ENCODE results near the gene ADGRA1.

- TF ChIP-seq ZSCAN20 (CRISPR knock-in tag; IDR thresholded peaks at IDR 0.05) (no peak), KDM1A (IDR thresholded peaks at IDR 0.05; ENCODE audit: low read depth) (no peak), ZFP36 (IDR thresholded peaks at IDR 0.05; ENCODE audit: borderline replicate concordance, partially characterized antibody) (no peak), RAD21 (conservative IDR thresholded peaks at IDR 0.05 in 1 of 2, IDR thresholded peaks at IDR 0.05 in 1 of 2) (no peak), CTCF (IDR thresholded peaks at IDR 0.05) (no peak), POLR2AphosphoS2 (conservative IDR thresholded peaks at IDR 0.05; ENCODE audit: low read length) (no peak), GATA3 (IDR thresholded peaks at IDR 0.05; ENCODE audit: borderline replicate concordance) (no peak), MYC (IDR thresholded peaks at IDR 0.05; ENCODE audit: borderline replicate concordance, low read length) (no peak), ESRRA (IDR thresholded peaks at IDR 0.05; ENCODE audit: borderline replicate concordance, low read length) (no peak)
- TF ChIP-seq, protein P1, sequence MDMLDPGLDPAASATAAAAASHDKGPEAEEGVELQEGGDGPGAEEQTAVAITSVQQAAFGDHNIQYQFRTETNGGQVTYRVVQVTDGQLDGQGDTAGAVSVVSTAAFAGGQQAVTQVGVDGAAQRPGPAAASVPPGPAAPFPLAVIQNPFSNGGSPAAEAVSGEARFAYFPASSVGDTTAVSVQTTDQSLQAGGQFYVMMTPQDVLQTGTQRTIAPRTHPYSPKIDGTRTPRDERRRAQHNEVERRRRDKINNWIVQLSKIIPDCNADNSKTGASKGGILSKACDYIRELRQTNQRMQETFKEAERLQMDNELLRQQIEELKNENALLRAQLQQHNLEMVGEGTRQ (IDR thresholded peaks at IDR 0.05) = no peak
- TF ChIP-seq, protein P2, sequence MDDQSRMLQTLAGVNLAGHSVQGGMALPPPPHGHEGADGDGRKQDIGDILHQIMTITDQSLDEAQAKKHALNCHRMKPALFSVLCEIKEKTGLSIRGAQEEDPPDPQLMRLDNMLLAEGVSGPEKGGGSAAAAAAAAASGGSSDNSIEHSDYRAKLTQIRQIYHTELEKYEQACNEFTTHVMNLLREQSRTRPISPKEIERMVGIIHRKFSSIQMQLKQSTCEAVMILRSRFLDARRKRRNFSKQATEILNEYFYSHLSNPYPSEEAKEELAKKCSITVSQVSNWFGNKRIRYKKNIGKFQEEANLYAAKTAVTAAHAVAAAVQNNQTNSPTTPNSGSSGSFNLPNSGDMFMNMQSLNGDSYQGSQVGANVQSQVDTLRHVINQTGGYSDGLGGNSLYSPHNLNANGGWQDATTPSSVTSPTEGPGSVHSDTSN (IDR thresholded peaks at IDR 0.05) = no peak
Measured at GRCh38 chr10:133042816-133043215, 44.9 kb upstream of the ADGRA1 start.
